ENCODE data around the gene MSRB2.
A peak's percentile ranks its signal among the peaks of the same experiment; 100 is the strongest.

DNA sequence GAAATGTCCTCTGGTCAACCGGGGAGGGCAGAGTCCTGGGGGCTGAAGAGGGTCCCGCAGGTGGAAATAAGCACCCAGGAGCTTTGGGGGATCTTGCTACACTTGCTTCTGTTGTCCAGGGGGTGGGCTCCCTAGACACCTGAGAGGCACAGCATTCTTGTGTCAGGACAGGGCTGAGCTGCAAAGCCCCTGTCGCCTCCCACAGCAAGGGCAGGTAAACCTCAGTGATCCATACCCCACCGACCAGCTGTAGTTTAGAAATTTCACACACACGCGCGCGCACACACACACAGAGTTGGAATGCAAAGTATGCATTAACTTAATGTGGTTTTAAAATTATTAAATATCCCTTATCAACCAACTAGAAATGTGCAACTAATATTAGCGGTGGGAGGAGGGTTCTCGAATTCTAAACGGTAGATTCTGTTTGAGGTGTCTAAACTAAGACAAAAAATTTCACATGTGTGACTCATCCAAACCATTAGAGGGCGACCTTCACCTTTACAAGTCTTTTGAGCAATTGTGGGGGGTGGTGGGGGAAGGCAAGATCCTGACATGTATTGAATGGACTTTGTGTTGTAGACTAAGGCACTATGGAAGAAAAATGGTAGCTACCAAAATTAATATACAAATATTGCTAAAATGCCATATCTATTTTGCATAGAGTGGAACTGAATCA, 62.5 kb downstream of the MSRB2 start:
- TF ChIP-seq, protein P1, sequence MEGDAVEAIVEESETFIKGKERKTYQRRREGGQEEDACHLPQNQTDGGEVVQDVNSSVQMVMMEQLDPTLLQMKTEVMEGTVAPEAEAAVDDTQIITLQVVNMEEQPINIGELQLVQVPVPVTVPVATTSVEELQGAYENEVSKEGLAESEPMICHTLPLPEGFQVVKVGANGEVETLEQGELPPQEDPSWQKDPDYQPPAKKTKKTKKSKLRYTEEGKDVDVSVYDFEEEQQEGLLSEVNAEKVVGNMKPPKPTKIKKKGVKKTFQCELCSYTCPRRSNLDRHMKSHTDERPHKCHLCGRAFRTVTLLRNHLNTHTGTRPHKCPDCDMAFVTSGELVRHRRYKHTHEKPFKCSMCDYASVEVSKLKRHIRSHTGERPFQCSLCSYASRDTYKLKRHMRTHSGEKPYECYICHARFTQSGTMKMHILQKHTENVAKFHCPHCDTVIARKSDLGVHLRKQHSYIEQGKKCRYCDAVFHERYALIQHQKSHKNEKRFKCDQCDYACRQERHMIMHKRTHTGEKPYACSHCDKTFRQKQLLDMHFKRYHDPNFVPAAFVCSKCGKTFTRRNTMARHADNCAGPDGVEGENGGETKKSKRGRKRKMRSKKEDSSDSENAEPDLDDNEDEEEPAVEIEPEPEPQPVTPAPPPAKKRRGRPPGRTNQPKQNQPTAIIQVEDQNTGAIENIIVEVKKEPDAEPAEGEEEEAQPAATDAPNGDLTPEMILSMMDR (IDR thresholded peaks at IDR 0.05): peak in 1 of 6 experiments; percentile 10
- TF ChIP-seq POLR2A (IDR thresholded peaks at IDR 0.05): no peak
